Mesenteric fat pad (tissue), 1 donor: Measurements from ENCODE around the gene N4BP2L1. TPM values are rescaled to one million over a fixed set of nuclear protein-coding genes. Genes with fewer than 3 reads are reported as not detected.

Experiments used
- DNase-seq: peaks from one replicate; pipeline ENCODE4 v3.0.0-alpha.2; 2020; ENCODE audit warnings: low spot score
- total RNA-seq: library from RNA; stranded (reverse); fragmentation: NEBNext Ultra II Directional; extraction: Animal tissue kit (Norgen Biotek cat#: 25700); gene quantifications from one replicate; pipeline ENCODE4 v1.2.1, GENCODE V29; 2021
- donor health status: DM: yes; HTN: yes; CAD: no.

Gene N4BP2L1
- total RNA-seq, 1 donor from 2014 or later = 10.1 TPM

- DNase-seq = no peak
These were observed 10.9 kb upstream of the N4BP2L1 start for GRCh38 chr13:32438871-32439270.

- no peak for DNase-seq
These were observed 4.9 kb upstream of the N4BP2L1 start for GRCh38 chr13:32432856-32433255.

GRCh38 chr13:32431361-32431760, 3.4 kb upstream of the N4BP2L1 start:
- DNase-seq = no peak

GRCh38 chr13:32430018-32430747, 2.3 kb upstream of the N4BP2L1 start:
- DNase-seq = no peak

GRCh38 chr13:32429433-32429909, 1.5 kb upstream of the N4BP2L1 start:
- no peak for DNase-seq

GRCh38 chr13:32428581-32429432, 877 bp upstream of the N4BP2L1 start:
- DNase-seq = no peak

- no peak for DNase-seq
These were observed 709 bp downstream of the N4BP2L1 start for GRCh38 chr13:32426990-32427851.

GRCh38 chr13:32426191-32426989, 1.5 kb downstream of the N4BP2L1 start:
- no peak for DNase-seq

- DNase-seq = no peak
These were observed 2.8 kb downstream of the N4BP2L1 start for GRCh38 chr13:32425158-32425557.

GRCh38 chr13:32423592-32423991, 4.3 kb downstream of the N4BP2L1 start:
- DNase-seq = no peak

GRCh38 chr13:32419862-32420261, 8.1 kb downstream of the N4BP2L1 start:
- no peak for DNase-seq

GRCh38 chr13:32417995-32418394, 9.9 kb downstream of the N4BP2L1 start:
- DNase-seq = no peak

GRCh38 chr13:32415019-32415418, 12.9 kb downstream of the N4BP2L1 start:
- no peak for DNase-seq

- DNase-seq = no peak
These were observed 13.3 kb downstream of the N4BP2L1 start for GRCh38 chr13:32414580-32414979.

- DNase-seq = no peak
These were observed 14.6 kb downstream of the N4BP2L1 start for GRCh38 chr13:32413284-32413683.

GRCh38 chr13:32409561-32410421, 18.1 kb downstream of the N4BP2L1 start:
- DNase-seq = no peak

- DNase-seq = no peak
These were observed 19.0 kb downstream of the N4BP2L1 start for GRCh38 chr13:32409001-32409313.

- no peak for DNase-seq
These were observed 19.5 kb downstream of the N4BP2L1 start for GRCh38 chr13:32408296-32409000.

GRCh38 chr13:32407854-32408253, 20.1 kb downstream of the N4BP2L1 start:
- DNase-seq = no peak
